Hematopoietic multipotent progenitor cell treated with erythropoietin and hydrocortisone succinate and interleukin-3 and kit ligand, for 15 days (in vitro differentiated cells): ENCODE results near the gene LRIG1.

Experiments used
- DNase-seq: peaks from one replicate; pipeline ENCODE4 v3.0.0-alpha.2; 2015; ENCODE audit warnings: low spot score

Gene LRIG1

DNA sequence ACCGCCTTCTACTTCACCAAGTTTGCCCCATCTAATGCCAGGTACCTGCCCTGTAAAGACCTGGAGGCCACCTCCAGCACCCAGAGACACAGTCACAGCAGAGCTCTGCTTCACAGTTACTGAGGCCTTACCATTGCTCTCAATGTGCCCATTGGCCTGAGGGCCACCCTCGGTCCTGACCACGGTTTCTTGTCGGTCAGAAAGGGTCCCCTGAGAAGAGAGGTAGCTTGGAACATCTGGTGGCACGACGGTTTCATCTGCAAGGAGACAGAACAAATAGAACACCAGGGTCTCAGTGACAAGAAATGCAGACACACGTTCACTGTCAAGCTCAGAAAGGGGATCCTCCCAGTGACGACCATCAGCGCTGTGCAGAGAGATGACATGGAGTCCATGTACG lies 118.7 kb downstream of the LRIG1 start:
- no peak for DNase-seq

DNA sequence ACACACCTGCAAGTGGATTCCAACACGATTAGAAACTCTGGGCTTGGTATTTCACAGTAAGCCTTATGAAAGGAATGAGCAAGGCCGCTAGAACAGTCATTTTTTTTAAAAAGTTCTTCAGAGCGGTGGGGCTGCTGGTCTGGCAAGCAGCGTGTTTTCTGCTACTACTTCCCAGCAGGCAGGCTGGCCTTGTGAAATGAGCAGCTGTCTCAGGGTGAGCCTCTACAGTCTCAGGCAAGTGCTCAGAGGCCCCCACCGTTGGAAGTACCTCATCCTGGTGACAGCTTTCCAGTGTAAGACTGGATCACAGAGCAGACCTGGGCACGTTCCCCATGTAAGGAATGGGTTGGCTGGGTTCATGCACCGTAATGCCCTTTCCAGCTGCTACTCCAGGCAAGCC lies 119.2 kb downstream of the LRIG1 start:
- DNase-seq, result no peak

DNA sequence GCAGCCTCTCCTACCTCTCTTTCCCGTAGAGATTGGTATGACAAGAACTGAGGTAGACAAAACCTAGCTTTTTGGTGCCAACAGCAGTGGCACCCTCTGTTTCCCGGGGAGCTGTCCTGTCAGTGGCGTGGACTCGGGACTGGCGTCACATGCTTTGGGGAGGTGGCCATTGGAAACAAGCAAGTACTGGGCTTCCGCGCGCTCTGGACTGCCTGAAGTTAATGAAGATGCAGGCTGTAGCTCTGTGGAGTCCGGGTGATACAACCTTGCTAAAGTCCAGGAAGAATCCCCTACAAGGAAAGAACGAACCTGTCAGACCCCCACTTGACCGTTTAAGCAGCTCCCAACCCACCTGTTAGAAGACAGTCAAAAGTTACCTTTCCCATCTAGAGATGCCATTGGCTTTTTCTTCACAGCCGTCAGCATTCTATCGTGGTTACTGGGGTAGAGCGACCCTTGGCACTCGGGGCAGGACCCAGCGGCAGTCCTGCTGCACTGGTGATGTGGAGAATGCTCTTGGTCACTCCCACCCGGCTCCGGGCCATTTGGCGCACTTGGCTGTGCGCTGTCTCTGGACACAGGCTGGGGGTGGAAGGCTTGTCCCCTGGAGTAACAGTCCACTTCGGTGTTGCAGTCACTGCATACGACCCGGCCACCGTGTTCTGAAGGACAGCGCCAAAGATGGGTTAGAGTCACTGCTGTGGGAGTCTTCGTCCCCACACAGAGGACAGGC lies 120.5 kb downstream of the LRIG1 start:
- no peak for DNase-seq

GRCh38 chr3:66379565-66379964 lies 121.3 kb downstream of the LRIG1 start:
- DNase-seq, result no peak

DNA sequence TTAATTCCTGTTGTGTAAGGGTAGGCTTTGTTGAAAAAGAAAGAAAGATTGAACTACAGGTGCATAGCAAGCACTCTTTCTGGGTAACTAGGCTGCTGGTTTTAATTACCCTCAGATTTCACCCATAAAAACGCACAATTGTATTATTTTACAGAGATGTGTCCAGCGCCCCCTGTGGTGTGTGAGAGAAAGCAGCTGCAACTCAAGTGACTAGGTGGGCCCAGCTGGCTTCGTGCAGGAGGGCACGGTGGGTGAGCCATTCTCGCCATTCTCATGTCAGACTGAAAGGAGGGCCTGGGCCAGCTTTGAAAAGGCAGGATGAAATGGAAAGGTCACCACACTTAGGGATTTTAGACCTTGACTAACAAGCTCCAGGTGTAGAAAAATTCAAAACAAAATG lies 122.6 kb downstream of the LRIG1 start:
- no peak for DNase-seq

GRCh38 chr3:66377800-66378199 lies 123.0 kb downstream of the LRIG1 start:
- DNase-seq, result no peak

DNA sequence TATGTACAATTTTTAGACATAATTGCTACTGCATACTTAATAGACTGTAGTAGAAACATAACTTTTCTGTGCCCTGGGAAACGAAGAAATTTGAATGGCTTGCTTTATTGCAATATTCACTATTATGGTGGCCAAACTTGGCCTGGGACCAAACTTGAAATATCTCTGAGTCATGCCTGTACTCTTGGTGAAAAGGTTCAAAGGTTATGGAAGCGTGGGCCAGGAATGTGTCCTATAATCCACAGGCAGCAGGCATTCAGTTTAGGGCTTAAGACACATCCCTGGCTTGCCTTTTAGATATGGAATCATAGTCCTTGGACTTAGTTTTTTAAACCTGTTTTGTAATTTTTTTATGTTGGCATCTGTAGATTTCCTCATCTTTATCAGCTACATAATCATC lies 124.3 kb downstream of the LRIG1 start:
- DNase-seq, result no peak

- no peak for DNase-seq
Measured at GRCh38 chr3:66372681-66373350, 128.0 kb downstream of the LRIG1 start.

GRCh38 chr3:66371432-66371831 lies 129.4 kb downstream of the LRIG1 start:
- DNase-seq, result no peak

DNA sequence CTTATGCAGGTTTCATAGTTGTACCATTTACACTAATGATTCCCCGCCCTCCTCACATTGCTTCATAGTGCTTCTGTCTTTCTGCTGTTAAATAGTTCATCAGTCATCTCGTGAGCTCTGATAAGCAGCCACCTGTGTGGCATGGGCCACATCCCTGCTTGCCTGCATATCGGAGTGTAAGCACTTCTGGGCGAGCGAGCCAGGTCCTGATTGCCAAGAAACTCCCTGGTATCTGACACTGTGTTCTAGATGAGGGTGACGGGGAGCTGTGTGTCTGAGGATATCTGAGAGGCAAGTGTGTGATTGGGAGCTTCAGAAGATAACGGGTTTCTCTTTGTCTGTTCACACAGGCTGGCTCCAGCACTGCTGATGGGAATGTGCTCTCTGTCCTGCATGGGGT lies 130.6 kb downstream of the LRIG1 start:
- no peak for DNase-seq

DNA sequence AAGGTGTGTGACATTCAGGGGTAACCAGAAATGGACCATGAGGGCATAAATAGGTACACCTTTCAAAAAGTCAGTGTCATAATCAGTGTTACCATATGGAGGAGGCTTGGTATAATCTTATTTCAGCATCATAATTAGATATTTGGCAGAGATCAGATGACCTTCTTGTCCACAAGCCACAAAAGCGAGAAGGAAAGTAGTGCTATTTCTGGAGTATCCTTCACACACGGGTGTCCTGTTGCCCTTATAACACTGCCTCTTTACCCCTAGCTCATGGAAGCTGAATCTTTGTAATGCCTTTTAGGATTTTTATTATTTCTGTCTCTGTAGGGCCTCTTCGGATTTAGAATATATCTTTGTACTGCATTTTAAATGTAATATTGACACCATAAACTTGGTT lies 132.8 kb downstream of the LRIG1 start:
- no peak for DNase-seq

DNA sequence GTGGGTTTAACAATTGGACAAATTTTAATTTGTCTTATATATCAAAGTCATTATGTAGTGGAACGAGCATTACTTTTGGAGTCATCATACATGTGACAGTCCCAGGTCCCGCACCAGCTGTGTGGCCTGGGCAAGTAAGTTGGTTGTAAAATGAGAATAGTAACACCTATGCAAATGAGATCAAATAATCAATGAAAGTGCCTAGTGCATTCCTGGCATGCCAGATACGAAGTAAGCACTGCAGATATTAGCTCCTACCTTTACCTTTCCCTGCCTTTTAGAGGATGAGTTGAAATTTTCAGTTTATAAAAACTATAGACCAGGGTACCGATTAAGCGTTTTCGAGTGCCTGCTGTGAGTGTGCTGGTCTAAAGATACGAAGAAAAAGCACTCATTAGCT lies 134.1 kb downstream of the LRIG1 start:
- DNase-seq, result no peak

GRCh38 chr3:66365080-66365479 lies 135.7 kb downstream of the LRIG1 start:
- no peak for DNase-seq

- no peak for DNase-seq
Measured at GRCh38 chr3:66363148-66363547, 137.7 kb downstream of the LRIG1 start.

DNA sequence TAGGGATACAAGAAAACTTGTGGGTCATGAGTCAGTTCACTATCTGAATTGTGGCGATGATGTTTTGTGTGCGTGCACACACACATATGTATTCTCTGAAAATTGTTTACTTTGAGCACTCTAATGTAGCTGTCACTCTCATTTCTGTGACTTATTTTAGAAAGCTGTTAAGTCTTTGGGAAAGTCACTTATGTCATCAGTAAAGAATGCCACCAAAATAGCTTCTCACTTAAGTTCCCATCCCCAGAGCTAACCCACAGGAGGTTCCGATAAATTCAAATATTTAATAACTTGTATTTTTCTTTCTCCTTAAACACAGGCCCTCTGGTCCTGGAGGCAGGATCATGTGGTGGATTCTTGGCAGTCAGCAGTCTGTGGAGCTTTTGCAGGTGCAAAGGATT lies 138.3 kb downstream of the LRIG1 start:
- no peak for DNase-seq

- DNase-seq, result no peak
Measured at GRCh38 chr3:66361356-66361755, 139.5 kb downstream of the LRIG1 start.

DNA sequence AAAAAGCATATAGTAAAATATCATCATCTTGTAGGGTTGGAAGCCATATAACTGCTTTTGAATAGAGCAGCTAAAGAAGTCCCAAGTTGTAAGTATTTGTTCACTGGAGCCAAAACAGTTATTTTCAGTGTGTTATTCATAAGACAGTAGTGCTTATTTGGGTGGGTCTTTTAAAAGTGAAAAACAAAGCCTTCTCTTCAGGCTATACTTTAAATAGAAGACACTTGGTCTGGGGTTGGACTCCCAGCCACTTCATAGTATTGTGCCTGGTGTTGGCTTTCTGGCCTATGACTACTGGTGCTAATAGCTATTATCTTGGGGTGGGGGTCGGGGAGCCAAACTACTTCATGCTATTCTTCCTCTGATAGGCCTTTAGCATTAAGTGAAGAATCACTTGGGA lies 144.8 kb downstream of the LRIG1 start:
- no peak for DNase-seq

- no peak for DNase-seq
Measured at GRCh38 chr3:66355394-66355793, 145.4 kb downstream of the LRIG1 start.

DNA sequence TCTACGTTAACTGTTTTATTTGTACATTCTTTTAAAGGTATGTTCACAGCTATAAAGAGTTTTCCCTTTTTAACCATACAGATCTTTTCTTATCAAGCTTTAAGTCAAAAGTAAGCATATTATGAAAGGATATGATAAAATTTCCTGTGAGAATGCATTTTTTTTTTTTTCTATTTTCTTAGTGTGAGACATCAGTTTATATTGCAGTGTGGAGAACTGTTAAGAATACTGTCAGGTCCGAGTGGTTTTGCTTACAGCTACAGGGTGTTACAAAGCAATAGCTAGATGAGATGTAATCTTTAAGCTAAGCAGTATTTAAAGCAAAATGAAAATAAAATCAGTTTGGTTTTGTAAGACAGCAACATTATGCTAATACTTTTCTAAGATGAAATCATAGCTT lies 146.8 kb downstream of the LRIG1 start:
- DNase-seq, result no peak

GRCh38 chr3:66353530-66353929 lies 147.3 kb downstream of the LRIG1 start:
- DNase-seq, result no peak

DNA sequence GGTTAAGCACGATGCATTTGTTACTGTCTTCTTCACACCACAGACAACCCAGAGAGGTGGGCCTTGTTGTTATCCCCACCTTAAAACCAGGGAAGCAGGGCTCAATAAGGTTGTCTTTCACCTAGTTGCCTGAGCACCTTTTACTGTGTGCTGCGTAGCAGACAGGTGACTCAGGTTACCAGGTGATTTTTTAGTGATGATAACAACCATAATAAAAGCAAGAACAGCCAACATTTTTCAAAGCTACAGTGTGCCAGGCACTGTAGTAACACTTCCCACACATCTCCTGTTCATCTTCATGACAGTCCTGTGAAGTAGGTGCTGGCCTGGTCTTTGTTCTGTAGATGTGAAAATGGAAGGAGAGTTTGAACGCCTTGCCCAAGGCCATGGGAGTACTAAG lies 147.8 kb downstream of the LRIG1 start:
- DNase-seq, result no peak

- no peak for DNase-seq
Measured at GRCh38 chr3:66350601-66351000, 150.2 kb downstream of the LRIG1 start.

DNA sequence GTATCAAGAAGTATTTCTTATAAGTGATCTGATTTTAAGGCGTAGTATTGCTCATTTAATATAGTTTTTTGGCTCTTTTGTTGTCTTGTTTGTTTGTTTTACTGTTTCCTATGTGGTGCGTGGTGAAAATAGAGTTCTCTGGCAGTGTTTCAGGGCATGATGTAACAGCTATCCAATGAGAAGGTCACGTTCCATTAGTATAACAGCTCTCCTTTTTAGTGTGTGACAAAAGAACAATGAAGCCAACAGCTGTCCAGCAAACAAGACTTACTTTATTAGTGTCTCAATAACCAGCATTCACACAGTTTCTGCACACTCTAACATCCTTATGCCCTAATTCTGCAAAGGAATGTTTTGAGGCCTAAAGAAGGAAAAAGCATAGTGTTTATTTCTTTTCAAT lies 152.1 kb downstream of the LRIG1 start:
- no peak for DNase-seq
